GM19324 (cell line): ENCODE data around the gene OVCH2.
"Not testable (repeated sequence)": the region's sequence is repeated elsewhere in the genome, so short reads cannot be mapped to it uniquely, and the experiment has no call there.

Experiments used
- ATAC-seq: cut with Tn5 transposase; IDR thresholded peaks from one replicate; pipeline ENCODE4 v1.9.1; 2021; ENCODE audit warnings: mild to moderate bottlenecking, moderate library complexity; ENCODE audit not compliant: unreplicated experiment, low FRiP score

OVCH2 gene

DNA sequence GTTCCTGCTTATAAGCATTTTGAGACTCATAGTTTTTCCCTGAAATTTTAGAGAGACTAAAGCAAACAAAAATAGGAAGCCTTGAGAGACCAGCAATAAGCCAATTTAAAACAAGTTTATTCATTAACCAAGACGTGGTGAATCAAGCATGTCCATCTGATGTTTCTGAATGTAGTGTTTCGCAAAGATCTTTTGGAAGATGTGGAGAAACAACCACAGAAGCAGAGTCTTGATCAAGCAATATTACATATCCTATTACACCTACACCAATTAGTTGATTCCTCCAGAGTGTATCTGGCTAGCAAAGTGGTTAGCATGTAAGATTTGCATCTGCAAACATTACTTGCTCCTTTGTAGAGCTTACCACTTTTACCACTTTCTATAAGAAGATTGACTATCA is at the start of gene OVCH2:
Gene OVCH2 (minus strand): TSS at position 101 of the 400 bp plus-strand sequence. CDS start 83 bp downstream, at position 18.
- ATAC-seq: no peak

GRCh38 chr11:7749456-7749855 is 43.2 kb upstream of the OVCH2 start:
- ATAC-seq: no peak

- ATAC-seq: not testable (repeated sequence)
Measured at GRCh38 chr11:7734767-7735166, 28.5 kb upstream of the OVCH2 start.

GRCh38 chr11:7714786-7715185 is 8.5 kb upstream of the OVCH2 start:
- ATAC-seq: no peak

DNA sequence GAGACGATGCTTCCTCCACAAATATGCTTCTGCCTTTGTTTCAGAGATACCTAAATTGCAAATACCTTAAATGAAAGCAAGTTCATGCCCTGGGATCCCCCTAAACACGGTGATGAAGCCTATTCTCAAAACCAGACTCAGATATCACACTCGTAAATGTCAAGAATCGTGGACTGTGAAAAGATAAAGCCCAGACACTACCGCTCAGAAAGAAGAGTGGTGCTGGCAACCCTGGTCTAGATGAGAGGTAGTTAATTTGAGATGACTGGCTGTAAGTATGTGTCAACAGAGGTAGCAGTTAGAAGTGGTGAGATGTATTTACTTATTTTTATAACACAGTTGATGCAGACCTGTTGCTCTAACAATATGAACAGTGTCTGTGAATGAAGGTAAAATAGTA is 2.5 kb downstream of the OVCH2 start:
- ATAC-seq: no peak

GRCh38 chr11:7696424-7696823 is 9.9 kb downstream of the OVCH2 start:
- ATAC-seq: no peak

- no peak for ATAC-seq
Measured at GRCh38 chr11:7694235-7694634, 12.0 kb downstream of the OVCH2 start.

- no peak for ATAC-seq
Measured at GRCh38 chr11:7692426-7692825, 13.9 kb downstream of the OVCH2 start.

- no peak for ATAC-seq
Measured at GRCh38 chr11:7691759-7692350, 14.4 kb downstream of the OVCH2 start.

DNA sequence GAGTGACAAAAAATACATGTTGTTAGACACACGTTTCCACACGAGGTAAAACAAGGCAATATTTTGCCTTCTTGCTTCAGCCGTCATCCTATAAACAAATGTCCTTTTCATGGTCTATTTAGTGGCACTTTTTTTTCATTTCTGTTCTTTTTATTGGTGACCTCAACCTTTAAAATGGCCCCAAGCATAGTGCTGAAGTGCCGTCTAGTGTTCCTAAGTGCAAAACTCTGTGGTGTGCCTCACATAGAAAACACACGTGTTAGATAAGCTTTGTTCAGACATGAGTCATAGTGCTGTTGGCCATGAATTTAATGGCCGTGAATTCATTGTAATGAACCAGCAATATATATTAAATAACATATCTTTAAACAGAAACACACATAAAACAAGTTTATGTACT is 15.6 kb downstream of the OVCH2 start:
- no peak for ATAC-seq

DNA sequence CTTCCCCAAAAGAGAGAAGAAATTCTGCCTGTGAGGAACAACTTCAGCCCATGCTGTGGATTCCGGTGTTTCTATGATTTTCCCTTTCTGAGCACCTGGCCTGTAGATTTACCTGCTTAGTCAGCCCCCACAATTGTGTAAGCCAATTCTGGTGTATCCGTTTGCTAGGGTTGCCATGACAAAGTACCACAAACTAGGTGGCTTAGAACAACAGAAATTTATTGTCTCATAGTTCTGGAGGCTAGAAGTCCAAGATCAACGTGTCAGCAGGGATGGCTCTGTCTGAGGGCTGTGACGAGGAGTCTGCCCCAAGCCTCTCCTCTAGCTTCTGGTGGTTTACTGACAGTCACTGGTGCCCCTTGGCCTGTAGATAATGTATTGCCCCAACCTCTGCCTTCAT is 17.0 kb downstream of the OVCH2 start:
- no peak for ATAC-seq

DNA sequence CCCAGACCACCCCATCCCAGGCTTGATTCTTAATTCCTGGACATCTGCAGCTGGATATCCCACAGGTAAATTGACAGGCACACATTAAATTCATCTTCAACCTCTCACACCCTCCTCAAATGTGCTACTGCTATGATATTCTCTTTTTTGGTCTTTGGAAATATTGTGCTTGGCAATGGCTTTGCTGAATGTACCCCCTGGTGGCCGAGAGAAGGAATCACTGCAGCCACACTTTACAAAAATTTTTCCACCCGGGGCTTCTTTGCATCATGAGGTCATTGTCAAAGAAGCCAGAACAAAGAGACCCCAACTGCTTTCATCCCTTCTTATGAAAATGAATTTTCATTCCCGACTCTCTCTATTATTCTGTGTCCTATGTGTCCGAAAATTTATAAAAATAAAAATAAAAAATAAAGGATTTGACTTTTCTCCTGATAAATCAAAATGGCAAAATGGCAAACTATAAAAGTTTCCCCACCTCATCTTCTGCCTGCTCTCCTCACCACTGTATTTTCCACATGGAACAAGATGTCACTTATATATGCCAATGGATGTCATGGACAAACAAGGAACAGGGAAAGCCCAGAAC is 17.9 kb downstream of the OVCH2 start:
- peak; percentile 47 for ATAC-seq

- ATAC-seq: no peak
Measured at GRCh38 chr11:7687386-7687785, 18.9 kb downstream of the OVCH2 start.

- no peak for ATAC-seq
Measured at GRCh38 chr11:7686761-7687160, 19.5 kb downstream of the OVCH2 start.

- ATAC-seq: no peak
Measured at GRCh38 chr11:7683571-7683970, 22.7 kb downstream of the OVCH2 start.

- no peak for ATAC-seq
Measured at GRCh38 chr11:7677796-7678201, 28.5 kb downstream of the OVCH2 start.

GRCh38 chr11:7677071-7677470 is 29.2 kb downstream of the OVCH2 start:
- no peak for ATAC-seq

- ATAC-seq: no peak
Measured at GRCh38 chr11:7675631-7676030, 30.6 kb downstream of the OVCH2 start.

- no peak for ATAC-seq
Measured at GRCh38 chr11:7673724-7674434, 32.4 kb downstream of the OVCH2 start.

DNA sequence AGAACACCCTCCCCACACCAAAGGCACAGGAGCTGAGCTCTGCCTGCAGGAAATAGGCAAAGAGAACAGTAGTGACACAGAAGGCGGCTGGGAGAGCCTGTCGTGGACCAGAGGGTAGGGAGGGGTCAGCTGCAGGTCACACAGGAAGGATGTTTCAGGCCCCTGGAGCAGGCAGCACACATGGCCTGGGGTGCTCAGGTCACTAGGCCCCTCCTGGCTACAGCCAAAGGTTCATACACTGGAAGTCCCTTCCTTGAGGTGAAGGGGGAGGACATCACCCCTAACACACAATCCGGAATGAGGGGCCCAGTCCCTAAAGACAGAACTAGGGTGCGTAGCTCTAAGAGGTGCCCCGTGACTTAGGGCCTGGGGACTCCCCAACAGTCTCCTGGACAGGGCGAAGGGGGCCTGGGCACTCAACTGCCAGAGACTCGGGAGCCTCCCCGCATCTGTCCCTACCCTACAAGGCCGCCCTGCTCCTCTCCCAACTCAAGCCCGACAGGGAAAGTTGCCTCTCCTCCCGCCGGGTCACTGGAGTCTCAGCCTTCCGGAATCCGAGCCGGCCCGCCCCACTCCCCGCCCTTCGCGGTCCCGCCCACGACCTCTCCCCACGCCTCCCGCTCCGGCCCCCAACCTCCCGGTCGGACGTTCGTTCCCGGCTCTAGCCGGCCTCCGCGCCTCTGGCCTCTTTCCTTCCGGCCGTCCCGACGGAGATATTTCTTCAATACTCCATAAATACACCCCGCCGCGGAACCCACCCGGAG is 33.1 kb downstream of the OVCH2 start, which contains the start of gene CYB5R2:
Gene CYB5R2 (minus strand): TSS at position 541 of the 764 bp plus-strand sequence. CDS start 675 bp downstream, outside the sequence.
- ATAC-seq: no peak
